Brain pericyte (primary cell): ENCODE data around the gene UBTD2.
"Not testable (repeated sequence)": the region's sequence is repeated elsewhere in the genome, so short reads cannot be mapped to it uniquely, and the experiment has no call there.

Source experiments
- DNase-seq: peaks from one replicate; pipeline ENCODE4 v3.0.0-alpha.2; 2012; ENCODE audit warnings: low read depth, low spot score

Gene UBTD2

GRCh38 chr5:172293054-172293744, 9.6 kb upstream of the UBTD2 start:
- no peak for DNase-seq

GRCh38 chr5:172291837-172292236, 8.3 kb upstream of the UBTD2 start:
- not testable (repeated sequence) for DNase-seq

DNA sequence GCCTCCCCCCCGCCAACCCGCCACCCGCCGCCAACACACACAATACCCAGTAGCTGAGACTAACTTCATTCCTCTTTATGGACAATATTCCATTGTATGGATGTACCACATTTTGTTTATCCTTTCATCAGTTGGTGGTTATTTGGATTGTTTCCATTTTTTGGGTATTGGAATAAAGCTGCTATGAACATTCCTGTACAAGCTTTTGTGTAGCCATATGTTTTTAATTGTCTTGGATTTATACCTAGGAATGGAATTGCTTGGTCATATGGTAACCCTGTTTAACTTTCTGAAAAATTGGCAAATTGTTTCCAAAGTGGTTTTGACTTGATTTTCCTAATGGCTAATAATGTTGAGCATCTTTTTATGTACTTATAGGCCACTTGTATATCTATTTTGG, 4.9 kb upstream of the UBTD2 start:
- no peak for DNase-seq

GRCh38 chr5:172287140-172287539, 3.6 kb upstream of the UBTD2 start:
- not testable (repeated sequence) for DNase-seq

GRCh38 chr5:172285226-172286143, 1.9 kb upstream of the UBTD2 start:
- DNase-seq = no peak

DNA sequence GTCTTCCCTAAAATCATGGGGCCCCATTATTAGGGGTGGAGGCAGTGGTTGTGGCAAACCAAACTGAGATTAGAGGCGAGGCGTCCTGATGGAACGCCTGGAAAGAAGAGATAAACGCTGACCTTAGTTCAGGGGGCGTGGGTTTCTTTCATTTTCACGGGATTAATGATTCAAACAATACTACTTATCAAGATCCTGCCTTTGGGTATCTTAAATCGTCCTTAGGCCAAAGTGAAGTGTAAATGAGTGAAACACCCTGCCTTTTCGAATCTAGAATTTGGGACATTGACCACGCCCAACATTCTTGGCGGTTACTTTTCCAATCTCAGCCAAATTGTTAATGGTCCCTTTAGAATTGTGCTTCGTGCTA, 1.0 kb upstream of the UBTD2 start:
- no peak for DNase-seq

GRCh38 chr5:172283862-172284610, 472 bp upstream of the UBTD2 start:
- DNase-seq = no peak

DNA sequence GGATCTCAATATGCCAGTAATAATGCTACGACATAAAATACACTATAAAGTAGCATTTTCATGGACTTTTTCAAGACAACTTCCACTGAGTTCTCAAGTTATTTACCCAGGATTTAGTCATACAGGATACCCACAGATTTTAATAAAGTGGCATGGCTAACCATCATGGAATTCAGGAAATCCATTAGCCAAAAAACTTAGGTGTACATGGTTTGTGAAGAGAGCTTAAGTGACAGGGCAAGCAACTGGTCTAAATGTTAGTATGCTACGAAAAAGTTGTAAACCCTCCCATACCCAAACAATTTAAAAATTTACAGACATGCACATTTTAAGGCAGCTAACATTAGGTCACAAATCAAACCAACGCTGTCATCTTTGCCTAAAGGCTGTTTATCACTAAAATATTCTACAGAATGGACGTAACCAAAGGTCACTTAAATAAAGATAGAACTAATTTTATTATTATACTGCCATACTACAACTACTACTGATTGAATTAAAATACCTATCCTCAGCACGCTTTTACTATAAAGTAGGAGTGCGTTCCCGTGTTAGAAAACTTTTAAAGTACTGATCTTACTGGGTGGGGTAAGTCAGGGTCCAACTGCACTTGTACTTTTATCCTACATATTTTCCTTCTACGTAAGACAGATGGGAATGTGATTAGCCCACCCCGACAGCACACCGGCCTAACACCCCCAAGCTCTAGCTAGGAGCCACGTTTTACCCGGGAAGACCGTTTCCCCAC, 1.1 kb downstream of the UBTD2 start:
- no peak for DNase-seq

DNA sequence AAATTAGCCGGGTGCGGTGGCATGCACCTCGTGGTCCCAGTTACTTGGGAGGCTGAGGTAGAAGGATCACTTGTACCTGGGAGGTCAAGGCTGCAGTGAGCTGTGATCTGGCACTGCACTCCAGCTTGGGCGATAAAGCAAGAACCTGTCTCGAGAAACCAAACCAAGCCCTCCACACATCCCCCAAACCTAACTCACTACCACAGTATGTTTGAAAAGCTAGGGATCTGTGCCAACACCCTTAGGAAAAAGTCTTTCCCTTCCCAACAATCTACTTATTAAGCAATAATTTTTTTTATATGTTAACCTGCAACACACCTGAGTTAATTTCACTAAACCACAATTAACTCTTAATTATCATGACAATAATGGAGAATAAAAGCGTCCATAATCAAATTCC, 2.2 kb downstream of the UBTD2 start:
- no peak for DNase-seq

DNA sequence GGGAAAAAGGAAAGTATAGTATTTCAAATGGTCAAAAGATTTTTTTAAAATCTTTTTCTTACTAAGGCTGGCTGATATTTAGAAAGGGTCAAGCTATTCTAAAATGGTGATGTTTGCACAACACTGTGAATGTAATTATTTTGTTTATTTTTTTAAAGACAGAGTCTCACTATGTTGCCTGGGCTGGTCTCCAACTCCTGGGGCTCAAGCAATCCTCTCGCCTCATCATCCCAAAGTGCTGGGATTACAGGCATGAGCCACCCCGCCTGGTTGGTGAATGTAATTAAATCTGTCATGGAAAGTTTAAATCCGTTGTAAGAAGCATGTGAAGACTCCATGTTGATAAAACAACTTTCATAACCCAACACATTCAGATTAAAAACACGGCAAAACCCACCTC, 2.6 kb downstream of the UBTD2 start:
- DNase-seq = no peak

GRCh38 chr5:172280317-172280716, 3.2 kb downstream of the UBTD2 start:
- no peak for DNase-seq

- DNase-seq = no peak
Observed at GRCh38 chr5:172278356-172278755, 5.2 kb downstream of the UBTD2 start.

- DNase-seq = peak; percentile 47
Observed at GRCh38 chr5:172276214-172276613, 7.3 kb downstream of the UBTD2 start.

DNA sequence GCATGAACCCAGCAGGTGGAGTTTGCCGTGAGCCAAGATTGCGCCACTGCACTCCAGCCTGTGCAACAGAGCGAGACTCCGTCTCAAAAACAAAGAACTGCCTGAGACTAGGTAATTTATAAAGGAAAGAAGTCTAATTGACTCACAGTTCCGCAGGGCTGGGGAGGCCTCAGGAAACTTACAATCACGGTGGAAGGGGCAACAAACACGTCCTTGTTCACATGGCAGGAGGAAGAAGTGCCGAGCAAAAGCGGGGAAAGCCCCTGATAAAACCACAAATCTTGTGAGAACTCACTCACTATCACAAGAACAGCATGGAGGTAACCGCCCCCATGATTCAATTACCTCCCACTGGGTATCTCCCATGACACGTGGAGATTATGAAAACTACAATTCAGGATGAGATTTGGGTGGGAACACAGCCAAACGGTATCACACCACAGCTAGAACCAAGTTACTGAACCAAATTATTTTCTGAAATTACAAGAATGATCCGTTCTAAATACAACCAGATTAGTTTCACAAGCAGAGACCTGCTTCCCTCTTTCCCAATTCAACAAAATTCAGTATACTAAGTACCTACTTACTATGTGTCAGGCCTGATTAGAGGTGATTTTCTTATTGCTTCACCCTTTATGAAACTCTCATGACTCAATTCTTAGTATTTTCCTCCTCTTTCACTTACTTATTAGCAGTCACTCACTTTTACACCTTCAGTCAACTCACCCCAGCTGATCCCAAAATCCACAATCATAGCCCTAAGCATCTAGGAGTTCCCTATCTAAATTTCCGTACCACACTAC, 8.4 kb downstream of the UBTD2 start:
- DNase-seq = no peak

DNA sequence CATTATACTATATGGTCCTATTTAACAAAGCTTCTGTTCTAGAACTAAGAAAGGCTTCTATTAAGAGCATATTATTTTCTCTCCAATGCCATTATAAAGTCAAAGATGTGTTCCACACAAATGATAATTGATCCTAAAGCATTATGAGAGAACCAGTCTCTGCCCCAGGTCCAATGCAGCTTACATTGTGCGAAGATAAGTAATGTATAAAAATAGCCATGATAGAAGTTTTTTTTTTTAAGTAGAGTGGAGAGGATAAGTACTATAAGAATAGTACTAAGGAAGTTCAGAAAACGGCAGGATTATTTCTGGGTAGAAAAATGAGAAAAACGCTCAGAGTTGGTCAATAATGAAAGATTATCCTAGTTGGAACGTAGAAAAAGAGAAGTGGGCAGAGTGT, 15.6 kb downstream of the UBTD2 start:
- no peak for DNase-seq

GRCh38 chr5:172266676-172267092, 16.9 kb downstream of the UBTD2 start:
- no peak for DNase-seq

- DNase-seq = no peak
Observed at GRCh38 chr5:172266071-172266675, 17.4 kb downstream of the UBTD2 start.

DNA sequence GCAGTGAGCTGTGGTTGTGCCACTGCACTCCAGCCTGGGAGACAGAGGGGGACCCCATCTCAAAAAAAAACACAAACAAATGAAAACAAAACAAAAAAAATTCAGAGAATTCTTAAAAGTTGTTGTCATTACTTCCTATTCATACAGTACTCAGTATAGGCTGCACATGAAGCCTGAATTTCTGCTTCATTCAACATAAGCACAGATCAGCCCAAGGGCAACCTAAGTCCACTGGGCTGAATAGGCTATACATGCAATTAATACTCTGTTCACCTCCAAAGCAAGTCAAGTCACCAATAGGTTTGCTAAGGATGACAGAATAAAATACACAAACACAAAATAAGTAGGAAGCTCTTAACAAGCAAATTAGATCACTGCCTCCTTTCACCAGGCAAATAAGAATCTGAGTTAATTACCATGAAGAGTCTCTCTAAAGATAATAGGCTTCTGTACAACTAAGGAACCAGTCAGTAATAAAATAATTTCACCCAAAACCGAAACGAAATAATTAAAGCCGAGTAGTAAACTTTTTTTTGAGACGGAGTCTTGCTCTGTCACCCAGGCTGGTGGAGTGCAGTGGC, 18.7 kb downstream of the UBTD2 start:
- no peak for DNase-seq

- no peak for DNase-seq
Observed at GRCh38 chr5:172255444-172255843, 28.1 kb downstream of the UBTD2 start.

DNA sequence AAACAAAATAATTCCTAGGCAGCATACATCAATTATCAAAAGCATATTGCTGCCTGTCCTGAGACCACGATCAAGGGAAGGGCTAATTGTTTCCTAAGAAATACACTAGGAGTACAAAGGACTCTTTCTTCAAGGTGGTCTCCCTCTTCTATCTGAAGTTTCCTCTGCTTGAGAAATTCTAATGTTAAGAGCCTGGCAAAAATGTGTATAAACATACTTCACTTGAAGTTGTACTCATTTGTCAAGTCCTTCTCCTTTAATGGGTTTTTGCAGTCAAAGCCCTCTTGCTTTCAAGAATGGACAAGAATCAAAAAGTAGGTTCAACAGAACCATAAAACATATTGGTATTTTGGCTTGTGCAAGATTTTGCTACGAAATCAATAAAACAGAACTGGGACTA, 31.1 kb downstream of the UBTD2 start:
- no peak for DNase-seq
